GM12878 (cell line): ENCODE results near the gene PRR5L. TPM values are rescaled to one million over a fixed set of nuclear protein-coding genes. Genes with fewer than 3 reads are reported as not detected.

Experiments used
- ATAC-seq: fragments of 200-7000 bp; cut with Tn5 transposase; 3 replicates; pipeline ENCODE4 v1.9.1; 2020; ENCODE audit warnings: mild to moderate bottlenecking, moderate library complexity
- BruUV-seq: library from RNA; stranded (reverse); fragments of 400-500 nt; replicated peaks from 2 replicates; lab custom pipeline; 2021; lab: Mats Ljungman, UMichigan
- CTCF ChIA-PET: fragments of 300-600 bp; sonication (Branson Sonifier 250); formaldehyde crosslinking; extraction: SDS; loops from one replicate; lab custom pipeline; 2021; ENCODE audit warnings: inconsistent platforms; lab: Yijun Ruan, JAX
- POLR2A ChIA-PET: fragments of 350-600 bp; formaldehyde crosslinking; extraction: SDS; loops from one replicate; lab custom pipeline; 2021; ENCODE audit warnings: inconsistent platforms; lab: Charles Lee
- RAD21 ChIA-PET: fragments of 300-600 bp; sonication (Branson Sonifier 250); formaldehyde crosslinking; loops from one replicate; lab custom pipeline; 2023; ENCODE audit warnings: antibody characterized with exemption; ENCODE audit not compliant: unreplicated experiment; lab: Charles Lee
- SMC1A ChIA-PET: fragments of 300-600 bp; sonication (Branson Sonifier 250); formaldehyde crosslinking; loops from one replicate; lab custom pipeline; 2023; ENCODE audit not compliant: unreplicated experiment, uncharacterized antibody; lab: Charles Lee
- DNase-seq: peaks from one replicate; pipeline ENCODE4 v3.0.0-alpha.2; 2011; ENCODE audit warnings: low read depth, low spot score
- FAIRE-seq: peaks from 3 replicates; lab custom pipeline; 2011; peaks lifted over from hg19 to GRCh38; lab: Jason Lieb, UNC
- H2AFZ ChIP-seq: 2 replicates; pipeline ENCODE4 v1.6.0; 2011; ENCODE audit warnings: low read depth, low read length, control low read depth; ENCODE audit not compliant: control insufficient read depth
- H3K27ac ChIP-seq: 2 replicates; pipeline ENCODE4 v1.5.1; 2011; ENCODE audit warnings: control low read depth; ENCODE audit not compliant: control insufficient read depth, insufficient read depth
- H3K27me3 ChIP-seq, 2 experiments: replicated peaks in 1 of 2; 2 replicates each; pipeline versions ENCODE4 v1.6.0 to v1.6.1; 2011; ENCODE audit warnings: low read length in 1 of 2; ENCODE audit not compliant: control insufficient read depth in 2 of 2, insufficient read depth in 2 of 2
- H3K36me3 ChIP-seq, 2 experiments: 2 replicates each; pipeline ENCODE4 v1.5.1; 2011; ENCODE audit warnings: low read length in 1 of 2; ENCODE audit not compliant: control insufficient read depth in 2 of 2, insufficient read depth in 2 of 2
- H3K4me1 ChIP-seq: 2 replicates; pipeline ENCODE4 v1.6.1; 2011; ENCODE audit warnings: mild to moderate bottlenecking, low read length, moderate library complexity, mixed read lengths; ENCODE audit not compliant: control insufficient read depth, insufficient read depth
- H3K4me2 ChIP-seq: 2 replicates; pipeline ENCODE4 v1.6.0; 2011; ENCODE audit warnings: control low read depth; ENCODE audit not compliant: control insufficient read depth, insufficient read depth
- H3K4me3 ChIP-seq: fragments of 200-600 bp; sonication (generic); 2 replicates; pipeline ENCODE4 v1.5.1; 2016
- H3K79me2 ChIP-seq: 2 replicates; pipeline ENCODE4 v1.6.0; 2011; ENCODE audit warnings: low read length; ENCODE audit not compliant: control insufficient read depth, insufficient read depth
- H3K9ac ChIP-seq: 2 replicates; pipeline ENCODE4 v1.8.0; 2011; ENCODE audit warnings: low read length, control low read depth, mixed read lengths; ENCODE audit not compliant: control insufficient read depth, insufficient read depth
- H3K9me3 ChIP-seq: replicated peaks from 3 replicates; pipeline ENCODE4 v1.5.1; 2011; ENCODE audit warnings: mild to moderate bottlenecking, low read length; ENCODE audit not compliant: control insufficient read depth, insufficient read depth
- H4K20me1 ChIP-seq: 2 replicates; pipeline ENCODE4 v1.6.0; 2011; ENCODE audit not compliant: control insufficient read depth, insufficient read depth
- EP300 ChIP-seq, 2 experiments: fragments of 150-350 bp in 1 of 2; IDR thresholded peaks; 2 replicates each; pipeline ENCODE4 v1.6.1; 2011 to 2012; ENCODE audit warnings: low read depth in 2 of 2, low read length in 2 of 2, borderline replicate concordance in 1 of 2, improper control_type of control experiment in 1 of 2, inconsistent platforms in 1 of 2; ENCODE audit not compliant: control insufficient read depth in 1 of 2
- IKZF2 ChIP-seq, 2 experiments: fragments of 450-650 bp; IDR thresholded peaks; 2 replicates each; pipeline ENCODE4 v1.6.1; 2017; ENCODE audit warnings: mild to moderate bottlenecking in 2 of 2, moderate library complexity in 2 of 2
- KAT2A ChIP-seq: conservative IDR thresholded peaks from 2 replicates; pipeline ENCODE4 v1.6.1; 2011; ENCODE audit warnings: low read depth, low read length; ENCODE audit not compliant: control insufficient read depth
- NFXL1 ChIP-seq: fragments of 450-650 bp; IDR thresholded peaks from 2 replicates; pipeline ENCODE4 v1.6.1; 2017; ENCODE audit warnings: antibody characterized with exemption, mild to moderate bottlenecking, borderline replicate concordance
- RAD21 ChIP-seq: IDR thresholded peaks from 2 replicates; pipeline ENCODE4 v1.6.1; 2011; ENCODE audit warnings: mild to moderate bottlenecking, low read depth, low read length, moderate library complexity; ENCODE audit not compliant: insufficient read depth
- SMAD5 ChIP-seq: IDR thresholded peaks from 2 replicates; pipeline ENCODE4 v1.6.1; 2016; ENCODE audit warnings: antibody characterized with exemption, low read depth
- WGBS: methylation state at CpG from one replicate; pipeline ENCODE4 v1.1.6; 2016; ENCODE audit warnings: low lambda C conversion rate; ENCODE audit not compliant: insufficient replicate concordance, insufficient coverage; ENCODE audit errors: missing lambda C conversion rate; 5-methylcytosine and 5-hydroxymethylcytosine counted together
- in situ Hi-C: fragments of 300-500 bp; cut with MboI; formaldehyde crosslinking; loops from 9 replicates; pipeline ENCODE4 v1.14.3; 2018; ENCODE audit warnings: mixed read lengths
- intact Hi-C: fragments of 100-400 bp; cut with micrococcal nuclease; formaldehyde crosslinking; loops from one replicate; pipeline ENCODE4 v1.14.2; 2022; ENCODE audit not compliant: unreplicated experiment
- polyA plus RNA-seq, 11 experiments: library from polyadenylated mRNA; depleted of rRNA in 4 of 11; unstranded in 6 of 11; stranded (reverse) in 5 of 11; fragments of >200 nt; fragmentation: Nextera tagmentation in 4 of 11; fragmentation: Illumina TruSeq in 1 of 11; extraction: Ambion mirVana in 4 of 11; extraction: Trizol in 1 of 11; gene quantifications; 1 replicate in 1 of 11; 2 replicates in 10 of 11; pipeline versions ENCODE4 v1.2.1 to v1.2.3, GENCODE V29; 2011 to 2016; ENCODE audit warnings: inconsistent platforms in 2 of 11, missing spikeins in 2 of 11, low read depth in 1 of 11
- total RNA-seq, 4 experiments: library from RNA; depleted of rRNA in 3 of 4; stranded (reverse); fragments of >200 nt in 3 of 4; fragmentation: Illumina TruSeq in 1 of 4; extraction: Trizol in 1 of 4; gene quantifications; 2 replicates each; pipeline versions ENCODE4 v1.2.1 to v1.2.3, GENCODE V29; 2013 to 2021
- TF ChIP-seq, protein P1 (sequence below): fragments of 450-650 bp; IDR thresholded peaks from 2 replicates; pipeline ENCODE4 v1.6.1; 2017; ENCODE audit warnings: antibody characterized with exemption, mild to moderate bottlenecking, moderate library complexity

Gene PRR5L
- total and polyA plus RNA-seq, 10 of the 15 experiments (the other 5 are each of a cell fraction or from before 2014, with no cell fraction given) = 0.11 to 4.2 (median 0.67) TPM; not detected in 1

DNA sequence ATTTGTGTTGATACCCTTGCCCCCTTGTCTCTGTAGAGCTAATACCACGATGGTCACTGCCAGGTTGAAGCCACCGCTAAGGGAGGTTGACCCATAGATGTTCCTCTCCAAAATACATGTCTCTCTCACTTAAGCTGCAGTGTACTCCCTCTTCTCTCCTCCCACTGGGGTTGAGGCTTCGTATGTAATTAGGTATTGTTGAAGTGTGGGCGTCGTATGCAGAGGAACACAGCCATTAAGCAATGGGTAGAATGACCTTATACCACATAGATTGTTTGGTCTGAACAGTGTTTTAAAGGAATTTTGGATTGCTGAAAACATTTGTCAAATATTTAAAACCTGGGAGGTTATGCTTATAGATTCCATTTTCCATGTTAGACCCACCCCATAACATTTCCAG is 142.0 kb downstream of the PRR5L start:
- Histone ChIP-seq H3K9ac (no peak overlapping the region), H3K4me3 (no peak overlapping the region), H2AFZ (no peak overlapping the region), H3K27ac (no peak overlapping the region), H3K9me3 (no peaks in the 10 kb centered on the region; the same call in 1 of the 3 replicates), H3K36me3 (no peaks in the 10 kb centered on the region), H3K4me1 (peaks cover 6% of the 10 kb centered on the region), H3K79me2 (no peaks in the 10 kb centered on the region), H3K4me2 (no peak overlapping the region), H4K20me1 (no peaks in the 10 kb centered on the region), H3K27me3 (no peaks in the 10 kb centered on the region)
- ATAC-seq (no peak), FAIRE-seq (no peak), DNase-seq (no peak)
- WGBS = 50% methylated on average over 5 of the region's 5 CpGs
- ChIA-PET RAD21 (no interaction called here), POLR2A (no interaction called here), SMC1A (no interaction called here), CTCF (interaction anchor here (1.5 kb wide), 1 partner anchor 130 kb away, joined by 3 read pairs; no protein-coding TSS in a partner anchor)
- BruUV-seq = no TSS peak
- in situ Hi-C loops = no loop called here
- TF ChIP-seq EP300 (IDR thresholded peaks at IDR 0.05; ENCODE audit: borderline replicate concordance in 1 of 2, control insufficient read depth in 1 of 2, low read depth in 2 of 2, low read length in 2 of 2) (no peak), SMAD5 (no peak), RAD21 (no peak), NFXL1 (no peak), IKZF2 (IDR thresholded peaks at IDR 0.05) (no peak), KAT2A (no peak)
- TF ChIP-seq, protein P1, sequence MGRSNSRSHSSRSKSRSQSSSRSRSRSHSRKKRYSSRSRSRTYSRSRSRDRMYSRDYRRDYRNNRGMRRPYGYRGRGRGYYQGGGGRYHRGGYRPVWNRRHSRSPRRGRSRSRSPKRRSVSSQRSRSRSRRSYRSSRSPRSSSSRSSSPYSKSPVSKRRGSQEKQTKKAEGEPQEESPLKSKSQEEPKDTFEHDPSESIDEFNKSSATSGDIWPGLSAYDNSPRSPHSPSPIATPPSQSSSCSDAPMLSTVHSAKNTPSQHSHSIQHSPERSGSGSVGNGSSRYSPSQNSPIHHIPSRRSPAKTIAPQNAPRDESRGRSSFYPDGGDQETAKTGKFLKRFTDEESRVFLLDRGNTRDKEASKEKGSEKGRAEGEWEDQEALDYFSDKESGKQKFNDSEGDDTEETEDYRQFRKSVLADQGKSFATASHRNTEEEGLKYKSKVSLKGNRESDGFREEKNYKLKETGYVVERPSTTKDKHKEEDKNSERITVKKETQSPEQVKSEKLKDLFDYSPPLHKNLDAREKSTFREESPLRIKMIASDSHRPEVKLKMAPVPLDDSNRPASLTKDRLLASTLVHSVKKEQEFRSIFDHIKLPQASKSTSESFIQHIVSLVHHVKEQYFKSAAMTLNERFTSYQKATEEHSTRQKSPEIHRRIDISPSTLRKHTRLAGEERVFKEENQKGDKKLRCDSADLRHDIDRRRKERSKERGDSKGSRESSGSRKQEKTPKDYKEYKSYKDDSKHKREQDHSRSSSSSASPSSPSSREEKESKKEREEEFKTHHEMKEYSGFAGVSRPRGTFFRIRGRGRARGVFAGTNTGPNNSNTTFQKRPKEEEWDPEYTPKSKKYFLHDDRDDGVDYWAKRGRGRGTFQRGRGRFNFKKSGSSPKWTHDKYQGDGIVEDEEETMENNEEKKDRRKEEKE = no peak
- intact Hi-C loops = no loop called here
